ENCODE results near the gene RFFL. TPM values are rescaled to one million over a fixed set of nuclear protein-coding genes. Genes with fewer than 3 reads are reported as not detected.
"Not testable (repeated sequence)": the region's sequence is repeated elsewhere in the genome, so short reads cannot be mapped to it uniquely, and the experiment has no call there.

Gene RFFL
- total and polyA plus RNA-seq, 2 donors (not counting 1 experiment from before 2014, with no cell fraction given) = 13.6 to 36.9 TPM

DNA sequence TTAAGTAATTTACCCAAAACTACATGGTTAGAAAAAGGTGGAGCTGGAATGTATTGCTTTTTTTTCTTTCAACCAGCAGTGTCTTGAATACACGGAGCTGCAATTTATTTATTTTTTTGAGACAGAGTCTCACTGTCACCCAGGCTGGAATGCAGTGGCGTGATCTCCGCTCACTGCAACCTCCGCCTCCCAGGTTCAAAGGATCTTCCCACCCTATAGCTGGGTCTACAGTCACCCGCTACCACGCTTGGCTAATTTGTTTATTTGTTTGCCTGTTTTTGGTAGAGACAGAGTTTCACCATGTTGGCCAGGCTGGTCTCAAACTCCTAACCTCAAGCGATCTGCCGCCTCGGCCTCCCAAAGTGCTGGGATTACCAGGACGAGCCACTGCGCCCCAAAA lies 27.2 kb upstream of the RFFL start:
- H3K4me2 ChIP-seq (replicated peaks; ENCODE audit: low read depth, low read length, poor library complexity, severe bottlenecking); H3K27me3 Mint-ChIP-seq; H3K4me3 Mint-ChIP-seq; H3K9ac ChIP-seq (ENCODE audit: low read length); H3K27ac ChIP-seq (ENCODE audit: low read length in 2 of 2); H3K27ac Mint-ChIP-seq; H2AFZ ChIP-seq (ENCODE audit: insufficient read depth, low read depth, low read length, poor library complexity, severe bottlenecking); ATAC-seq (ENCODE audit: low read depth); H3K36me3 ChIP-seq (replicated peaks in 1 of 2; ENCODE audit: control extremely low read depth in 1 of 2, control insufficient read depth in 1 of 2, extremely low read depth in 1 of 2, insufficient read depth in 2 of 2, low read length in 1 of 2); intact Hi-C loops (cut with micrococcal nuclease); H3K9me3 Mint-ChIP-seq (ENCODE audit: insufficient read depth); H3K27me3 ChIP-seq (replicated peaks in 1 of 4; ENCODE audit: control extremely low read depth in 1 of 4, control insufficient read depth in 3 of 4, insufficient read depth in 4 of 4, low read length in 3 of 4); DNase-seq; H3K9me3 ChIP-seq (ENCODE audit: control extremely low read depth in 1 of 3, control insufficient read depth in 2 of 3, insufficient read depth in 1 of 3, low read length in 2 of 3); H3K4me3 ChIP-seq (ENCODE audit: control extremely low read depth in 1 of 5, extremely low read depth in 1 of 5, insufficient read depth in 1 of 5, low read depth in 2 of 5, low read length in 4 of 5); H4K20me1 ChIP-seq (ENCODE audit: control insufficient read depth, insufficient read depth, low read length, poor library complexity, severe bottlenecking): not testable (repeated sequence)
- peaks cover 34% of the 10 kb centered on the region for H3K79me2 ChIP-seq (ENCODE audit: control insufficient read depth, insufficient read depth, low read length)
- ChIA-PET POLR2A (interaction anchor here (0.6 kb wide), 1 partner anchor 80 kb away, joined by 3 read pairs; no protein-coding TSS in a partner anchor), CTCF (interaction anchor here (1.2 to 5.2 kb wide), 12 partner anchors 18 to 549 kb away, joined by 3 to 70 read pairs (median 6); no protein-coding TSS in a partner anchor)
- H3K4me1 Mint-ChIP-seq = peaks cover 33% of the 10 kb centered on the region
- 97% methylated on average over 6 of the region's 11 CpGs for WGBS (ENCODE audit: insufficient coverage)
- peaks cover 17 to 21% of the 10 kb centered on the region in 2 donors for H3K4me1 ChIP-seq (ENCODE audit: control insufficient read depth in 2 of 2, insufficient read depth in 2 of 2, low read length in 2 of 2)

DNA sequence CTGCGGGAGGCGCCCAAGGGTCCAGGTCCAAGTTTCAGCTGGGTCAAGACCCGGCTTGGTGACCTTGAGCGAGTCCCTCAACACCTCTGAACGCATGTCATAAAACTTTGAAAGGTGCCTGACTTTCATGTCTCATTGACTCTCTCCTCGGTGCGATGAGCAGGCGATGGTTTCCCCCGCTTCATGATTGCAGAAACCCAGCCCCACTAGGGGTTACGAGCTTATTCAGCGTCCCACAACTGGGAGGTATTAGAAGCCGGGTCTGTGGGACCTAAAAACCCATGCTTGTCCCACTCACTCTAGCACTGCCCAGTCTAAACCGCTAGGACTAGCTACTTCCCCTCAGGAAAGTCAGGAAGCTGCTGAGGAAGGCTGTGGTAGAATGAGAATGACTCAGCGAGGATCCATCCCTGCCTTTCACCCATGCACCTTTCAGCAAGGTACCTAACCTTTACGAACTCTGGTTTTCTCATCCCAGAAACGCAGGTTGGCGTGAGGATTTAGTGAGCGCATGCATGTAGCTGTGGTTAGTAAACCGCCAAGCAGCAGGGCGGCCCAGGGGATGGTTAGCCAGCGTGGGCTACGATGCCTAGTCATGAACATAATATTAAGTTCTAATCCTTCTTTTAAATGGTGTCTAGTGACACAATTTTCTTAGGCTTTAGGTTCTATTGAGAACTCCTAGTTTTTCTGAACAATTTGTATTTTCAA lies 26.2 kb upstream of the RFFL start:
- 0% methylated on average over 10 of the region's 22 CpGs for WGBS (ENCODE audit: insufficient coverage)
- ATAC-seq (ENCODE audit: low read depth) (peak; percentile 10), DNase-seq (no peak)
- Histone ChIP-seq H3K9ac (ENCODE audit: low read length) (peak overlapping the region; percentile 75), H3K36me3 (replicated peaks in 1 of 2; ENCODE audit: control extremely low read depth in 1 of 2, control insufficient read depth in 1 of 2, extremely low read depth in 1 of 2, insufficient read depth in 2 of 2, low read length in 1 of 2) (no peaks in the 10 kb centered on the region), H3K9me3 (ENCODE audit: control extremely low read depth in 1 of 3, control insufficient read depth in 2 of 3, insufficient read depth in 1 of 3, low read length in 2 of 3) (no peaks in the 10 kb centered on the region), H3K4me2 (replicated peaks; ENCODE audit: low read depth, low read length, poor library complexity, severe bottlenecking) (peak overlapping the region; percentile 96), H3K79me2 (ENCODE audit: control insufficient read depth, insufficient read depth, low read length) (peaks cover 44% of the 10 kb centered on the region), H2AFZ (ENCODE audit: insufficient read depth, low read depth, low read length, poor library complexity, severe bottlenecking) (peak overlapping the region; percentile 94), H3K27me3 (replicated peaks in 1 of 4; ENCODE audit: control extremely low read depth in 1 of 4, control insufficient read depth in 3 of 4, insufficient read depth in 4 of 4, low read length in 3 of 4) (no peaks in the 10 kb centered on the region), H4K20me1 (ENCODE audit: control insufficient read depth, insufficient read depth, low read length, poor library complexity, severe bottlenecking) (no peaks in the 10 kb centered on the region), H3K4me3 (ENCODE audit: control extremely low read depth in 1 of 5, extremely low read depth in 1 of 5, insufficient read depth in 1 of 5, low read depth in 2 of 5, low read length in 4 of 5) (peak overlapping the region; percentile 48 to 76 (median 66)), H3K27ac (ENCODE audit: low read length in 2 of 2) (peak overlapping the region; percentile 72 to 92), H3K4me1 (ENCODE audit: control insufficient read depth in 2 of 2, insufficient read depth in 2 of 2, low read length in 2 of 2) (peaks cover 17 to 21% of the 10 kb centered on the region in 2 donors)
- ChIA-PET CTCF (interaction anchor here (0.8 to 5.2 kb wide), 34 partner anchors 14 to 548 kb away, joined by 3 to 70 read pairs (median 4); partner anchors contain the start of genes LIG3, NLE1 and RFFL), POLR2A (interaction anchor here (0.9 to 1.6 kb wide), 6 partner anchors 16 to 128 kb away, joined by 3 to 6 read pairs (median 3); partner anchors contain the start of genes CCT6B, LIG3, RAD51D and ZNF830)
- peak overlapping the region; percentile 93 for H3K4me3 Mint-ChIP-seq
- no peaks in the 10 kb centered on the region for H3K9me3 Mint-ChIP-seq (ENCODE audit: insufficient read depth)
- H3K27me3 Mint-ChIP-seq = no peaks in the 10 kb centered on the region
- H3K27ac Mint-ChIP-seq = peak overlapping the region; percentile 91
- intact Hi-C loops (cut with micrococcal nuclease) = loop anchor here (1.0 to 2.0 kb wide), 9 partner anchors 30 to 497 kb away; partner anchors contain the start of genes AP2B1, CCT6B, LIG3 and NLE1
- H3K4me1 Mint-ChIP-seq = peaks cover 36% of the 10 kb centered on the region
- TF ChIP-seq EZH2 (IDR thresholded peaks at IDR 0.05; ENCODE audit: borderline replicate concordance, insufficient read depth, low read depth, low read length, poor library complexity, severe bottlenecking) = no peak
- TF ChIP-seq, protein P1, sequence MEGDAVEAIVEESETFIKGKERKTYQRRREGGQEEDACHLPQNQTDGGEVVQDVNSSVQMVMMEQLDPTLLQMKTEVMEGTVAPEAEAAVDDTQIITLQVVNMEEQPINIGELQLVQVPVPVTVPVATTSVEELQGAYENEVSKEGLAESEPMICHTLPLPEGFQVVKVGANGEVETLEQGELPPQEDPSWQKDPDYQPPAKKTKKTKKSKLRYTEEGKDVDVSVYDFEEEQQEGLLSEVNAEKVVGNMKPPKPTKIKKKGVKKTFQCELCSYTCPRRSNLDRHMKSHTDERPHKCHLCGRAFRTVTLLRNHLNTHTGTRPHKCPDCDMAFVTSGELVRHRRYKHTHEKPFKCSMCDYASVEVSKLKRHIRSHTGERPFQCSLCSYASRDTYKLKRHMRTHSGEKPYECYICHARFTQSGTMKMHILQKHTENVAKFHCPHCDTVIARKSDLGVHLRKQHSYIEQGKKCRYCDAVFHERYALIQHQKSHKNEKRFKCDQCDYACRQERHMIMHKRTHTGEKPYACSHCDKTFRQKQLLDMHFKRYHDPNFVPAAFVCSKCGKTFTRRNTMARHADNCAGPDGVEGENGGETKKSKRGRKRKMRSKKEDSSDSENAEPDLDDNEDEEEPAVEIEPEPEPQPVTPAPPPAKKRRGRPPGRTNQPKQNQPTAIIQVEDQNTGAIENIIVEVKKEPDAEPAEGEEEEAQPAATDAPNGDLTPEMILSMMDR (IDR thresholded peaks at IDR 0.05) = no peak

All from B cell (primary cell).